Cardiac septum (tissue), 1 donor: ENCODE measurements around the gene SLC9A7. TPM values are rescaled to one million over a fixed set of nuclear protein-coding genes. Genes with fewer than 3 reads are reported as not detected.
A peak's percentile ranks its signal among the peaks of the same experiment; 100 is the strongest.

ENCODE experiments used
- DNase-seq: peaks from one replicate; pipeline ENCODE4 v3.0.0-alpha.2; 2020; ENCODE audit warnings: low spot score
- intact Hi-C: fragments of 100-400 bp; cut with DNase I; formaldehyde crosslinking; loops from one replicate; pipeline ENCODE4 v1.14.0; 2022
- total RNA-seq: library from RNA; stranded (reverse); fragmentation: NEBNext Ultra II Directional; extraction: Animal tissue kit (Norgen Biotek cat#: 25700); gene quantifications from one replicate; pipeline ENCODE4 v1.2.1, GENCODE V29; 2021
- donor health status: DM: no; HTN: no; CAD: no.

The SLC9A7 gene
- total RNA-seq, 1 donor from 2014 or later, result 1.0 TPM

DNA sequence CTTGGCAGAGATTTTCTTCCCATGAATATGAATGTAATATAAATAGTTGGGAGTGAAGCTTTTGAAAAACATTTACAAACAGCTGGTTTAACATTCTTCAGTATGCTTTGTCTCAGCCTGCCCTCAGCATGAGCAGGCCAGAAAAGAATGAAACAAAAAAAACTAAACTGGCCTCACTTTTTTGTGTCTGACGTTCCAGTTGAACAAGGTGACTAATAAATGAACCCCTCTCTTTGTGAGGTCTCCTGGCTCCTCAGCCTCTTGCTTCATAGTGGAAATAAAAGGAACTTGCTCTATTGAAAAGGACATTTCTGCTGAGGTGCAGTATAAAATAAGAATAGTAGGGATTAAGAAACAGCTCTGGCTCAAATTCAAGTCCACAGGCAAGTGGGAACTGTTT, 176.0 kb downstream of the SLC9A7 start:
- DNase-seq, result no peak
- intact Hi-C loops, result no loop called here

GRCh38 chrX:46582325-46582724, 176.6 kb downstream of the SLC9A7 start:
- intact Hi-C loops, result no loop called here
- DNase-seq, result no peak

GRCh38 chrX:46580613-46581012, 178.3 kb downstream of the SLC9A7 start:
- intact Hi-C loops, result no loop called here

GRCh38 chrX:46579250-46579649, 179.7 kb downstream of the SLC9A7 start:
- intact Hi-C loops, result no loop called here
- no peak for DNase-seq

More at GRCh38 chrX:46580613-46581012, 178.3 kb downstream of the SLC9A7 start:
- no peak for DNase-seq

DNA sequence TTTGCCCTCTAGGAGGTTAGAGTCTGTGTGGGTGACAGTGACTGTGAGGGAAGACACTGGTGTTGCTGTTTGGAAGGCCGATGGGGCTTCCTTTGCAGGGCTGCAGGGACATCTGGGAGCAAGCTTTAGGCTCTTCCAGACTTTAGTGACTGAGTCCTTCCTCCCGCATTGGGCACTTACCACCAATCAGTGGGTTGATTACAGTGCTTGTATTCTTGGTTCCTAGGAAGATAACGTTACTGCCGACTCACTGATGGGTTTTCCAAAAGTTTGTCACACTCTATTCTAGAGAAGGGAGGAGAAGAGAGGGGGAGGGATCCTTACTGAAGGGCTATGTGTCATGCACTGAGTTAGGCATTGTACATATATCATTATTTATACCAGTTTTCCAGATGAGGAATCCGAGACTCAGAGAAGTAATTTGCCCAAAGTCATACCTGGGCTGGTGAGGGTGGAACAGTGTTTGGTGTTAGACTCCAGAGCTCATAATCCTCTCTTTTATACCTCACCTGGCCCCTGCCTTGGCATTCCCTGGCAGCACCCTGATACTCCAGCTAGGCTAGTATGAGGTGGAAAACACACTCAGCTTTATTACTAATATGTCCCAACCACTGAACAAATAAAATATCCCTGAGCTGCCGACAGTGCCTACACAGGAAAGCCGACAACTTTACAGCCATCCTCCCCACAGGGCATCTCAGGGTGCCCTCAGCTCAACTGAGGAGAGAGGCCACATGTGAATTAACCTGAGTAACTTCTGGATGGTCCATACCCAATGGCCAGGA, 181.5 kb downstream of the SLC9A7 start:
- DNase-seq, result no peak
- intact Hi-C loops, result no loop called here

DNA sequence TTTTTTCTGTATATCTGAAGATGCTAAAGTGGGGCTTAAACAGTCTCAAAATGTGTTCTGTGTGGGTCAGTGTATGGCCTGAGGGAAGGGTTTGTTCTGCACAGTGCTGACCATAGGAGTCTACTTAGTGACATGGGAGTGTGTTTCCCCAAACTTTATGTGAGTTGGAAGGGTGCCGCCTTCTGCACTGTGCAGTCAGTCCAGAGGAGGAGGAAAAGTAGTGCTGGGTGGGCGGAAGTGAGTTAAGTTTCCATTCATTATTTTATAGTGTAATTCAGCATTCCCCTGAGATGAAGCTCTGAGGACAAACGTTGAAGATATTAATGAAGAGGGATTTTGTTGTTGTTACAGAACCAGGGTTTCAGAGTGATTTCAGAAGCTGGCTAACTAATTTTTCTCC, 182.5 kb downstream of the SLC9A7 start:
- intact Hi-C loops, result no loop called here
- no peak for DNase-seq

GRCh38 chrX:46575991-46576392, 182.9 kb downstream of the SLC9A7 start:
- intact Hi-C loops, result loop anchor here (2.0 kb wide), 1 partner anchor 67 kb away; no protein-coding TSS in a partner anchor
- no peak for DNase-seq

- DNase-seq, result no peak
- intact Hi-C loops, result loop anchor here (2.0 kb wide), 1 partner anchor 67 kb away; no protein-coding TSS in a partner anchor
These were observed 183.3 kb downstream of the SLC9A7 start for GRCh38 chrX:46575586-46575985.

DNA sequence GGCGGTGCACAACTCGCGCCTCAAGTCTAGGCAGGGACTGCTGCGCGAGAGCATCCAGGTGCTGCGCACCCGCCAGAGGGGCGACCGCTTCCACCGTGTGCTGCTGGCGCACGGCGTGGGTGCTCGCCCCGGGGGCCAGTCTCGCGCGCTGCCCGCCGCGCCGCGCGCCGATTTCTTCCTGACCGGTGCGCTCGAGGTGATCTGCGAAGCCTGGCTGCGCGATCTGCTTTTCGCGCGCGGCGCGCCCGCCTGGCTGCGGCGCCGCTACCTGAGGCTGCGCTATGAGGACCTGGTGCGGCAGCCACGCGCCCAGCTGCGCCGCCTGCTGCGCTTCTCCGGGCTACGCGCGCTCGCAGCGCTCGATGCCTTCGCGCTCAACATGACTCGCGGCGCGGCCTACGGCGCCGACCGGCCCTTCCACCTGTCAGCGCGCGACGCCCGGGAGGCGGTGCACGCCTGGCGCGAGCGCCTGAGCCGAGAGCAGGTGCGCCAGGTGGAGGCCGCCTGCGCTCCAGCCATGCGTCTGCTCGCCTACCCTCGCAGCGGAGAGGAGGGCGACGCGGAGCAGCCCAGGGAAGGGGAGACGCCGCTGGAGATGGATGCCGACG, 184.0 kb downstream of the SLC9A7 start:
- DNase-seq, result no peak
- intact Hi-C loops, result loop anchor here (2.0 kb wide), 1 partner anchor 68 kb away; no protein-coding TSS in a partner anchor

- intact Hi-C loops, result loop anchor here (2.0 kb wide), 1 partner anchor 69 kb away; no protein-coding TSS in a partner anchor
- DNase-seq, result no peak
These were observed 184.8 kb downstream of the SLC9A7 start for GRCh38 chrX:46573892-46574773.

- DNase-seq, result peak; percentile 79
- intact Hi-C loops, result no loop called here
These were observed 185.5 kb downstream of the SLC9A7 start, which contains the start of gene CHST7 for GRCh38 chrX:46573331-46573891. Gene CHST7 (plus strand): TSS chrX:46573765. CDS start chrX:46573932, 167 bp downstream.

DNA sequence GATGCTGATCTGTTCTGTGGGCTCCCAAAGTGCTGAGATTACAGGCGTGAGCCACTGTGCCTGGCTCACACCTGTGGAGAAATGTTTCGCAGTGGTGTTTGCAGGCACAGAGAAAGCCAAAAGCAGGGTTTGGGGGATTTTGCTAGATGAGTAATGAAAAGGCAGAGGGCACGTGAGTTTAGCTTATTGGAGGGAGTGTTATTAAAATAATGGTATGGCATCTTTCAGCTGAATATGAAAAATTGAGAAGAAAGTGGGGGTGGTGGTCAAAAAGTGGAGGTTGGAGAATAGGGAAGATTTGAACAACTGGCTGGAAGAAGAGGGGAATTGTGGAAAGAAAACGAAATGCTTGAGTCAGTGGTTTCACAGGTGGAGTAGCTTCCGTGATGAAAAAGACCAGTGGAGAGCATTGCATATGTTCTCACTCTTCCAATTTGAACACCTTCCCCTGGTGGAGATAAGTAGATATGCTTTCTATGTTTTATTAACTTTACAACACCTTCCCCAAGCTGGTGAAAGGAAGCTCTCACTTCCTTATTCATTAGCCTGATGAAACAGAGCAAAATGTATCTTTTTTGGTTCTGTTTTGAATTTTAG, 186.5 kb downstream of the SLC9A7 start:
- intact Hi-C loops, result no loop called here
- no peak for DNase-seq

- DNase-seq, result no peak
- intact Hi-C loops, result no loop called here
These were observed 187.2 kb downstream of the SLC9A7 start for GRCh38 chrX:46571423-46572339.

DNA sequence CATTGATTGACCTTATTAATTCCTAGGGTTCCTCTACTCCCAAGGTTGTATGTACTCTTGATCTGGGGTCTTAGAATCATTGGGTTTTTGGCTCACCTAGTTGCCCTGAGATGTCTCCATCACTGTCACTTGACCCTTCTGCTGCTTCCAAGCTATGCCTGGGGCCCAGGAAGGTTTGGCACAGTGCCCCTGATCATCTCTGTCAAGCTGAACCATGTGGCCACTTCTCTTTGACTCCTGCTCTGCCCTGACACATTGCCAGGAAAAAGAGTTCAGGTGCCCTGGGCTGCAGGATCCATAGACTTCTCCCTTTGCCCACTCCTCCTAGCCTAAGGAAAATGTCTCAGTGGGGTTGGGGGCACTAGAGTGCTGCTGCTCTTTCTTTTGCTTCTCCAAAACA, 189.3 kb downstream of the SLC9A7 start:
- intact Hi-C loops, result no loop called here
- DNase-seq, result no peak

- intact Hi-C loops, result no loop called here
- DNase-seq, result no peak
These were observed 191.5 kb downstream of the SLC9A7 start for GRCh38 chrX:46567388-46567787.

DNA sequence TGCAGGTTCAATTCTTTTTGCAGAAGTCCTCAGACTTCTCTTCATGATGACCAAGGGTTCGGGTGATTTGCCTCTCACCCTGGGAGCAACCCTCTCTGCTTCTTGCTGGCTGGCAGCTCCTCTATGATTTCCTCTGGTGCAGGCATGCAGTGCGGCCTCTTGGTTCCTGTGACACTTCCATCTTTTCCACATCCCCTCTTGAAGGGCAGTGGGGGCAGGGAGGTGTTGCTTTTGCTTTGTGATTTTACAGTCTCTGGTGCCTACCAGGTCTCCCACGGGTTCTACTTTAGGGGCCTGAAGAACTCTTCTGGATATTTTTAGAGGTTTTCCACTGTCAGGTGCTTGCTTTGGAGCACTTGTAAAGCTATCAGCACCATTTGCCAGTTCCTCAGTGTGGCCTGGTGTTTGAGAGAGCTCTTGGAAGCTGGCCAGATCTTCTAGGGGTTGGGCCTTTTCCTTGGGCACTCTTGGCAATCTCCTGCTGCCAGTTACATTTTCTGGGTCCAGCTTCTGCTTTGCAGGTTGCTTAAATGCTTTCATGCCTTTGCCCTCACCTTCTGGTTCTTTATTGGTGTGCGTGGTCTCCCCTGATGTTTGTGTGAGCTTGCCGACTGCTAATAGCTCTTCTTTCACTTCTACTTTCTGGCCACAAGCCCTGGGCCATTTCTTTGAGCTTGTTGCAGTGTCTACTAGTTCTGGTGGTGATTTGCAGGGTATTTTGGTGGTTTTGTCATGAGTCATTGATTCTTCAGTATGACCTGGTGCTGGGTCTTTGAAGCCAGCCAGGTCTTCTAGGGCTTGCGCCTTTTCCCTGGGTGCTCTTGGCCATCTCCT, 196.9 kb downstream of the SLC9A7 start:
- intact Hi-C loops, result no loop called here

DNA sequence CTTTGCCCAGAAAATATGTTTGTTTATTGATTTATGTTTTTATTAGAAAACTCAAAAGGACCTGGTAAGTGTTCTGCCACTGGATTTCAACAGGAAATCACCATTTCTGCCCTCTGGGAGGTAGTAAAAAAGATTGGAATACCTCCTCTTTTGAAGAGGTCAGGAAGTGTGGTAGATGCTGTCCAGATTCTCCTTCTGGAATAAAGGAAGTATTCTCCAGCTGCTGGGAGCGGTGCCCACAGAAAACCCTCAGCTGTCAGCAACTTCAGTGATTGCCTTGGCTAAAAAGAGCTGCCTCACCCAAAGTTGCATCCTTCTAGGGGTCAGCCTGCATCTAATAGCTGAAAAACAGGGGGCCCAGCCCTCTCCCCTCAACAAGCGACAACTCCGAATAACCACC, 199.9 kb downstream of the SLC9A7 start:
- intact Hi-C loops, result no loop called here
- peak; percentile 38 for DNase-seq

More for the DNA sequence above, 196.9 kb downstream of the SLC9A7 start:
- peak; percentile 62 for DNase-seq
